Measurements from ENCODE around the gene BCAS3. TPM values are rescaled to one million over a fixed set of nuclear protein-coding genes. Genes with fewer than 3 reads are reported as not detected.

BCAS3 gene
- polyA plus RNA-seq, 3 donors, result 10.3 to 19.1 (median 14.7) TPM

DNA sequence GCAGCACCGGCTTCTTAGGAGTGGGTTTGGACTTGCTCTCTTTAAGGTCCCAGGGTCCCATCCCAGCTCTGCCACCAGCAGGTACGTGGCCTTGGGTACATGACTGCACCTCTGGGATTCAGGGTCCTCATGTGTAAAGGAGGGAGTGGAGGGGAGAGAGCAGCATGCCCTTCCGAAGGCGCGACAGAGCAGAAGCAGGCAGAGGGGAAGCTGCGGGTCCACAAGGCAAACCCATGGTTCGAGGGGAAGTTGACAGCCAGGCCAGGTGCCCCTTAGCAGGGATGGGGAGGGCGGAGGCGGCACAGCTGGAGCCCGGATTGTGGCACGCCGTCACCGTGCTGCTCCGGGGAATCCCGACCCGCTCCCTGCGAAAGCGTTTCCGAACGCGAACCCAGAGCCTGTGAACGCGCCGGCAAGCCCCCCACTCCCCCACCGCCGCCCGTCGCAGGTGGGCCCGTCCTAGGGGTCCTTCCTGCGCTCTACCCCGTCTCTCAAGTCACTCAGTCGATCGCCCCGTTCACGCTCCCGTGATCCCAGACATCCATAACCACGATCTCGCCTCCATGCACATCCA is 717.8 kb downstream of the BCAS3 start:
- TF ChIP-seq, protein P1, sequence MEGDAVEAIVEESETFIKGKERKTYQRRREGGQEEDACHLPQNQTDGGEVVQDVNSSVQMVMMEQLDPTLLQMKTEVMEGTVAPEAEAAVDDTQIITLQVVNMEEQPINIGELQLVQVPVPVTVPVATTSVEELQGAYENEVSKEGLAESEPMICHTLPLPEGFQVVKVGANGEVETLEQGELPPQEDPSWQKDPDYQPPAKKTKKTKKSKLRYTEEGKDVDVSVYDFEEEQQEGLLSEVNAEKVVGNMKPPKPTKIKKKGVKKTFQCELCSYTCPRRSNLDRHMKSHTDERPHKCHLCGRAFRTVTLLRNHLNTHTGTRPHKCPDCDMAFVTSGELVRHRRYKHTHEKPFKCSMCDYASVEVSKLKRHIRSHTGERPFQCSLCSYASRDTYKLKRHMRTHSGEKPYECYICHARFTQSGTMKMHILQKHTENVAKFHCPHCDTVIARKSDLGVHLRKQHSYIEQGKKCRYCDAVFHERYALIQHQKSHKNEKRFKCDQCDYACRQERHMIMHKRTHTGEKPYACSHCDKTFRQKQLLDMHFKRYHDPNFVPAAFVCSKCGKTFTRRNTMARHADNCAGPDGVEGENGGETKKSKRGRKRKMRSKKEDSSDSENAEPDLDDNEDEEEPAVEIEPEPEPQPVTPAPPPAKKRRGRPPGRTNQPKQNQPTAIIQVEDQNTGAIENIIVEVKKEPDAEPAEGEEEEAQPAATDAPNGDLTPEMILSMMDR (IDR thresholded peaks at IDR 0.05), result no peak
- intact Hi-C loops (cut with micrococcal nuclease), result loop anchor here (10.0 kb wide), 2 partner anchors 391 to 671 kb away; no protein-coding TSS in a partner anchor

DNA sequence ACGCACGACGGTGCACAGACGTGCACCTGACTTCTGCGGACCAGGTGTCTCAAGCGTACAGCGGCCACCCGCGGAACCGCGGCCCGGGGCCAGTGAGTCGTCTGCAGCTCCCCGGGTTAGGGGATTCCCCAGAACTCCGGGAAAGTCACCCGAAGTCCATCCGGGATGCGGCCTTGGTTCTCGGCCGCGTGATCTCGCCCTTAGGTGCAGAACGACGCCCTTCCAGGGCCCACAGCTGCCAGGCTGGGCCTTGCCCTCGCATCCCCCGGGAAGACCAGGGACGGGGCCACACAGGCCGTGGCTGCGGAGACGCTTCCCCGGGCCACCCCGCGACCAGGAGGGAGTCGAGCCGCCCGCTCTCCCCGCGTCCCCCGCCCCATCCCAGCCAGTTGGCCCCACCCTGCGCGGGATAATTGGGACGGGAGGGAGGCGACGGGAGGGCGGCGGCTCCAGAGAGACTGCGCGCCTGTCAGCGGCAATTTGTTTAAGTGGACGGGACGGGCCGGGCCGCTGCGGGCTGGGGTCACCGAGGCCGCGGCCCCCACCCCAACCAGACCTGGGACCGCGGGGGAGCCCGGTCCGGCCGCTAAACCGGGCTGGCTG is 718.4 kb downstream of the BCAS3 start:
- H3K9me3 ChIP-seq (replicated peaks in 1 of 2; ENCODE audit: control insufficient read depth in 1 of 2, insufficient read depth in 1 of 2, low read length in 2 of 2), result peaks cover 0 to 17% of the 10 kb centered on the region in 2 donors
- H3K27me3 Mint-ChIP-seq (ENCODE audit: low read depth in 3 of 3), result peaks cover 56 to 87% (median 59%) of the 10 kb centered on the region in 3 donors
- H3K9me3 Mint-ChIP-seq, result peaks cover 0 to 16% (median 7%) of the 10 kb centered on the region in 7 donors
- no peak overlapping the region for H3K4me2 ChIP-seq (replicated peaks; ENCODE audit: extremely low read depth, low read length, poor library complexity, severe bottlenecking)
- H3K27ac Mint-ChIP-seq, result no peak overlapping the region
- no peaks in the 10 kb centered on the region for H3K36me3 ChIP-seq (replicated peaks in 1 of 2; ENCODE audit: control insufficient read depth in 1 of 2, insufficient read depth in 2 of 2, low read length in 2 of 2)
- peaks cover 37 to 65% of the 10 kb centered on the region in 2 donors for H3K27me3 ChIP-seq (ENCODE audit: control insufficient read depth in 2 of 2, insufficient read depth in 2 of 2, low read length in 2 of 2)
- no peak overlapping the region for H3K4me3 ChIP-seq (replicated peaks in 1 of 3; ENCODE audit: low read depth in 2 of 3, low read length in 3 of 3)
- no peak overlapping the region for H2AFZ ChIP-seq (ENCODE audit: insufficient read depth, low read depth, low read length, poor library complexity, severe bottlenecking)
- intact Hi-C loops (cut with micrococcal nuclease), result loop anchor here (10.0 kb wide), 2 partner anchors 391 to 671 kb away; no protein-coding TSS in a partner anchor
- no peaks in the 10 kb centered on the region for H4K20me1 ChIP-seq (ENCODE audit: insufficient read depth, low read length)
- peak overlapping the region in 1 of 2 donors; percentile 85 for H3K4me3 Mint-ChIP-seq
- 7% methylated on average over 59 of the region's 63 CpGs for WGBS (ENCODE audit: insufficient coverage)
- TF ChIP-seq, protein P1 (IDR thresholded peaks at IDR 0.05), result no peak
- no peak overlapping the region for H3K27ac ChIP-seq (ENCODE audit: low read depth in 1 of 2, low read length in 2 of 2)
- H3K9ac ChIP-seq (ENCODE audit: insufficient read depth, low read length, poor library complexity, severe bottlenecking), result no peak overlapping the region
- peaks cover 6 to 16% of the 10 kb centered on the region in 2 donors for H3K36me3 Mint-ChIP-seq
- peaks cover 6 to 31% of the 10 kb centered on the region in 2 donors for H3K4me1 ChIP-seq (ENCODE audit: control insufficient read depth in 1 of 2, insufficient read depth in 2 of 2, low read length in 2 of 2)
- peaks cover 18% of the 10 kb centered on the region for H3K4me1 Mint-ChIP-seq
- H3K79me2 ChIP-seq (ENCODE audit: insufficient read depth, low read length), result no peaks in the 10 kb centered on the region
- no peak for DNase-seq

More for the DNA sequence above, 717.8 kb downstream of the BCAS3 start:
- WGBS (ENCODE audit: insufficient coverage), result 30% methylated on average over 38 of the region's 38 CpGs
- Histone ChIP-seq H3K36me3 (replicated peaks in 1 of 2; ENCODE audit: control insufficient read depth in 1 of 2, insufficient read depth in 2 of 2, low read length in 2 of 2) (no peaks in the 10 kb centered on the region), H2AFZ (ENCODE audit: insufficient read depth, low read depth, low read length, poor library complexity, severe bottlenecking) (no peak overlapping the region), H3K27ac (ENCODE audit: low read depth in 1 of 2, low read length in 2 of 2) (no peak overlapping the region), H3K9ac (ENCODE audit: insufficient read depth, low read length, poor library complexity, severe bottlenecking) (no peak overlapping the region), H3K4me1 (ENCODE audit: control insufficient read depth in 1 of 2, insufficient read depth in 2 of 2, low read length in 2 of 2) (peaks cover 6 to 31% of the 10 kb centered on the region in 2 donors), H3K79me2 (ENCODE audit: insufficient read depth, low read length) (no peaks in the 10 kb centered on the region), H3K4me3 (replicated peaks in 1 of 3; ENCODE audit: low read depth in 2 of 3, low read length in 3 of 3) (no peak overlapping the region), H3K27me3 (ENCODE audit: control insufficient read depth in 2 of 2, insufficient read depth in 2 of 2, low read length in 2 of 2) (peaks cover 31 to 59% of the 10 kb centered on the region in 2 donors), H3K9me3 (replicated peaks in 1 of 2; ENCODE audit: control insufficient read depth in 1 of 2, insufficient read depth in 1 of 2, low read length in 2 of 2) (peaks cover 0 to 15% of the 10 kb centered on the region in 2 donors), H4K20me1 (ENCODE audit: insufficient read depth, low read length) (no peaks in the 10 kb centered on the region), H3K4me2 (replicated peaks; ENCODE audit: extremely low read depth, low read length, poor library complexity, severe bottlenecking) (no peak overlapping the region)
- Mint-ChIP-seq H3K4me3 (peak overlapping the region in 1 of 2 donors; percentile 85), H3K4me1 (peaks cover 13% of the 10 kb centered on the region), H3K9me3 (peaks cover 0 to 16% (median 7%) of the 10 kb centered on the region in 7 donors), H3K27ac (no peak overlapping the region), H3K27me3 (ENCODE audit: low read depth in 3 of 3) (peaks cover 51 to 87% (median 53%) of the 10 kb centered on the region in 3 donors), H3K36me3 (peaks cover 5 to 15% of the 10 kb centered on the region in 2 donors)
- no peak for DNase-seq

Measured in CD14-positive monocyte (primary cell).